B cell (primary cell): ENCODE results near the gene AXIN2. TPM values are rescaled to one million over a fixed set of nuclear protein-coding genes. Genes with fewer than 3 reads are reported as not detected.

Source experiments
- ATAC-seq: fragments of 200-7000 bp; cut with Tn5 transposase; one replicate; pipeline ENCODE4 v1.10.0; 2021; ENCODE audit warnings: low read depth, mild to moderate bottlenecking, moderate number of reproducible peaks, moderate library complexity
- CTCF ChIA-PET: fragments of 350-600 bp; sonication (Branson Sonifier 250); formaldehyde crosslinking; loops from one replicate; lab custom pipeline; 2021; ENCODE audit warnings: antibody characterized with exemption, inconsistent platforms; lab: Charles Lee
- POLR2A ChIA-PET: fragments of 350-600 bp; sonication (Branson Sonifier 250); formaldehyde crosslinking; loops from one replicate; lab custom pipeline; 2021; ENCODE audit warnings: antibody characterized with exemption; lab: Charles Lee
- DNase-seq: peaks from one replicate; pipeline ENCODE4 v3.0.0; 2013
- H2AFZ ChIP-seq: 2 replicates; pipeline ENCODE4 v1.6.1; 2012; ENCODE audit warnings: mild to moderate bottlenecking, low read depth, low read length; ENCODE audit not compliant: insufficient read depth, poor library complexity, severe bottlenecking
- H3K27ac ChIP-seq, 2 donors: 1 replicate in 1 of 2; 2 replicates in 1 of 2; pipeline ENCODE4 v1.5.1; 2012 to 2013; ENCODE audit warnings: low read length in 2 of 2, mild to moderate bottlenecking in 2 of 2, moderate library complexity in 1 of 2
- H3K27me3 ChIP-seq, 4 experiments: fragments of 200-600 bp in 1 of 4; sonication (generic) in 1 of 4; replicated peaks in 1 of 4; 1 replicate in 2 of 4; 2 replicates in 2 of 4; pipeline versions ENCODE4 v1.6.1 to v1.7.0; 2013 to 2016; ENCODE audit warnings: low read length in 3 of 4, mild to moderate bottlenecking in 2 of 4, mixed read lengths in 1 of 4, moderate library complexity in 1 of 4; ENCODE audit not compliant: insufficient read depth in 4 of 4, control insufficient read depth in 3 of 4; ENCODE audit errors: control extremely low read depth in 1 of 4
- H3K36me3 ChIP-seq, 2 experiments: replicated peaks in 1 of 2; 1 replicate in 1 of 2; 2 replicates in 1 of 2; pipeline versions ENCODE4 v1.6.1 to v1.7.1; 2013; ENCODE audit warnings: low read length in 1 of 2; ENCODE audit not compliant: insufficient read depth in 2 of 2, control insufficient read depth in 1 of 2; ENCODE audit errors: control extremely low read depth in 1 of 2, extremely low read depth in 1 of 2
- H3K4me1 ChIP-seq, 2 donors: fragments of 200-600 bp in 1 of 2; sonication (generic) in 1 of 2; 1 replicate in 1 of 2; 2 replicates in 1 of 2; pipeline versions ENCODE4 v1.5.1 to v1.6.1; 2013 to 2017; ENCODE audit warnings: low read length in 2 of 2; ENCODE audit not compliant: control insufficient read depth in 2 of 2, insufficient read depth in 2 of 2
- H3K4me2 ChIP-seq: replicated peaks from 2 replicates; pipeline ENCODE3; 2012; ENCODE audit warnings: mild to moderate bottlenecking, low read depth, low read length; ENCODE audit not compliant: poor library complexity, severe bottlenecking
- H3K4me3 ChIP-seq, 5 experiments: fragments of 200-600 bp in 1 of 5; sonication (generic) in 1 of 5; 1 replicate in 3 of 5; 2 replicates in 2 of 5; pipeline versions ENCODE4 v1.5.1 to v1.7.0; 2011 to 2016; ENCODE audit warnings: low read length in 4 of 5, mild to moderate bottlenecking in 4 of 5, low read depth in 2 of 5, control low read depth in 1 of 5, moderate library complexity in 1 of 5; ENCODE audit not compliant: insufficient read depth in 1 of 5; ENCODE audit errors: control extremely low read depth in 1 of 5, extremely low read depth in 1 of 5
- H3K79me2 ChIP-seq: fragments of 200-600 bp; sonication (generic); one replicate; pipeline ENCODE4 v1.6.0; 2016; ENCODE audit warnings: low read length; ENCODE audit not compliant: control insufficient read depth, insufficient read depth
- H3K9ac ChIP-seq: fragments of 200-600 bp; sonication (generic); 2 replicates; pipeline ENCODE4 v1.6.1; 2017; ENCODE audit warnings: mild to moderate bottlenecking, low read length, moderate library complexity
- H3K9me3 ChIP-seq, 3 donors: one replicate each; pipeline versions ENCODE4 v1.6.1 to v1.7.1; 2013; ENCODE audit warnings: low read length in 2 of 3; ENCODE audit not compliant: control insufficient read depth in 2 of 3, insufficient read depth in 1 of 3; ENCODE audit errors: control extremely low read depth in 1 of 3
- H4K20me1 ChIP-seq: 2 replicates; pipeline ENCODE4 v1.6.0; 2012; ENCODE audit warnings: mild to moderate bottlenecking, low read length; ENCODE audit not compliant: insufficient read depth, control insufficient read depth, poor library complexity, severe bottlenecking
- H3K27ac Mint-ChIP-seq: one replicate; pipeline ENCODE4 v1.8.0; 2021; ENCODE audit warnings: mixed read lengths
- H3K27me3 Mint-ChIP-seq: one replicate; pipeline ENCODE4 v1.8.0; 2021; ENCODE audit warnings: mixed read lengths
- H3K4me1 Mint-ChIP-seq: one replicate; pipeline ENCODE4 v1.8.0; 2021; ENCODE audit warnings: mixed read lengths
- H3K4me3 Mint-ChIP-seq: one replicate; pipeline ENCODE4 v1.8.0; 2021; ENCODE audit warnings: mixed read lengths
- H3K9me3 Mint-ChIP-seq: one replicate; pipeline ENCODE4 v1.8.0; 2022; ENCODE audit warnings: mixed read lengths; ENCODE audit not compliant: insufficient read depth
- EZH2 ChIP-seq: IDR thresholded peaks from 2 replicates; pipeline ENCODE4 v1.6.1; 2012; ENCODE audit warnings: borderline replicate concordance, low read depth, mild to moderate bottlenecking, moderate library complexity, low read length; ENCODE audit not compliant: insufficient read depth, poor library complexity, severe bottlenecking
- WGBS: methylation state at CpG from one replicate; pipeline ENCODE4 v1.1.5; 2013; ENCODE audit warnings: missing lambda C conversion rate; ENCODE audit not compliant: insufficient coverage; 5-methylcytosine and 5-hydroxymethylcytosine counted together
- intact Hi-C: fragments of 100-400 bp; cut with micrococcal nuclease; formaldehyde crosslinking; loops from one replicate; pipeline ENCODE4 v1.10.0; 2022
- polyA plus RNA-seq: library from polyadenylated mRNA; depleted of rRNA; stranded (reverse); fragments of >200 nt; gene quantifications from 2 replicates; pipeline ENCODE4 v1.2.3, GENCODE V29; 2012
- total RNA-seq, 2 donors: library from RNA; stranded (reverse); fragments of 120-200 nt in 1 of 2; gene quantifications; 1 replicate in 1 of 2; 2 replicates in 1 of 2; pipeline versions ENCODE4 v1.2.3 to v1.2.4, GENCODE V29; 2013 to 2022
- TF ChIP-seq, protein P1 (sequence below): fragments of 200-600 bp; IDR thresholded peaks from one replicate; pipeline ENCODE4 v1.8.0; 2022; ENCODE audit warnings: antibody characterized with exemption, mild to moderate bottlenecking

AXIN2 gene
- total and polyA plus RNA-seq, 2 donors (not counting 1 experiment from before 2014, with no cell fraction given): 0.16 to 1.2 TPM

DNA sequence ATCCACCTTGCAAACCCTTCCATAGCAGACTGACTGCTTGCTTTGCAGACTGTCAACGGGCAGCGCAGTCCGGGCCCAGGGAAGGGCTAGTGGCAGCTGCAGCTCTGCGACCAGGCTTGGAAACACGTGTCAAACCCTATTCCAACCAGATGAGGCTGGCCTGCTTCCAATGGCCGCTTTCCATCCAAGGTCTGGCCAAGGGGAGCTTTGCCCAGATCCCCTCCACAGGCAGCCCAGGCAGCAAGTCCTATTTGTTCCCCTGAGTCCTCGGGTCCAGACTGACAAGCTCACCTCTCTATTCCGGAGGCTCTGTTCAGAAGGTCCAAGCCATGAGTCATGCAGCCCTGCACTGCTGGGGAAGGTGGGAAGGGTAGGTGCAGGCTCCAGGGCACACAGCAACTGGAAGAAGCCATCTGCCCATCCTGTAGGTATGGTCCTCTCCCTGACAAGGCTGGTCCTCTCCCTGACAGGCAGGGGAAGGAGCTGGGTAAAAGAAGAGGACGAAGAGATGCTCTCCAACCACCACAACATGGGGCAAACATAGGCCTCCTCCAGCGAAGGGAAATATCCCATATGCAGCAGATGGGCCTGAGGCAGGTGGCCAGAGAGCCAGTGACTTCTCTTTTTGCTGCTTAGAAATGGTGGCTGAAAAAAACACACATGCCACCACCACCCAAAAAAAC is 22.6 kb upstream of the AXIN2 start:
- TF ChIP-seq EZH2: no peak
- TF ChIP-seq, protein P1, sequence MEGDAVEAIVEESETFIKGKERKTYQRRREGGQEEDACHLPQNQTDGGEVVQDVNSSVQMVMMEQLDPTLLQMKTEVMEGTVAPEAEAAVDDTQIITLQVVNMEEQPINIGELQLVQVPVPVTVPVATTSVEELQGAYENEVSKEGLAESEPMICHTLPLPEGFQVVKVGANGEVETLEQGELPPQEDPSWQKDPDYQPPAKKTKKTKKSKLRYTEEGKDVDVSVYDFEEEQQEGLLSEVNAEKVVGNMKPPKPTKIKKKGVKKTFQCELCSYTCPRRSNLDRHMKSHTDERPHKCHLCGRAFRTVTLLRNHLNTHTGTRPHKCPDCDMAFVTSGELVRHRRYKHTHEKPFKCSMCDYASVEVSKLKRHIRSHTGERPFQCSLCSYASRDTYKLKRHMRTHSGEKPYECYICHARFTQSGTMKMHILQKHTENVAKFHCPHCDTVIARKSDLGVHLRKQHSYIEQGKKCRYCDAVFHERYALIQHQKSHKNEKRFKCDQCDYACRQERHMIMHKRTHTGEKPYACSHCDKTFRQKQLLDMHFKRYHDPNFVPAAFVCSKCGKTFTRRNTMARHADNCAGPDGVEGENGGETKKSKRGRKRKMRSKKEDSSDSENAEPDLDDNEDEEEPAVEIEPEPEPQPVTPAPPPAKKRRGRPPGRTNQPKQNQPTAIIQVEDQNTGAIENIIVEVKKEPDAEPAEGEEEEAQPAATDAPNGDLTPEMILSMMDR: no peak
- Mint-ChIP-seq H3K4me1 (no peaks in the 10 kb centered on the region), H3K27ac (no peak overlapping the region), H3K9me3 (no peaks in the 10 kb centered on the region), H3K4me3 (no peak overlapping the region), H3K27me3 (peaks cover 5% of the 10 kb centered on the region)
- no peaks in the 10 kb centered on the region for H4K20me1 ChIP-seq
- H3K4me1 ChIP-seq: peaks cover 0 to 7% of the 10 kb centered on the region in 2 donors
- 79% methylated on average over 8 of the region's 10 CpGs for WGBS
- ATAC-seq (no peak), DNase-seq (no peak)
- peaks cover 0 to 17% (median 0%) of the 10 kb centered on the region in 3 donors for H3K9me3 ChIP-seq
- ChIA-PET POLR2A (no interaction called here), CTCF (no interaction called here)
- H3K36me3 ChIP-seq: no peaks in the 10 kb centered on the region
- no peaks in the 10 kb centered on the region for H3K27me3 ChIP-seq
- H3K79me2 ChIP-seq: no peaks in the 10 kb centered on the region
- no peak overlapping the region for H3K27ac ChIP-seq
- H3K9ac ChIP-seq: no peak overlapping the region
- no peak overlapping the region for H3K4me3 ChIP-seq
- H3K4me2 ChIP-seq: peak overlapping the region; percentile 17
- intact Hi-C loops: no loop called here
- H2AFZ ChIP-seq: peak overlapping the region; percentile 44

DNA sequence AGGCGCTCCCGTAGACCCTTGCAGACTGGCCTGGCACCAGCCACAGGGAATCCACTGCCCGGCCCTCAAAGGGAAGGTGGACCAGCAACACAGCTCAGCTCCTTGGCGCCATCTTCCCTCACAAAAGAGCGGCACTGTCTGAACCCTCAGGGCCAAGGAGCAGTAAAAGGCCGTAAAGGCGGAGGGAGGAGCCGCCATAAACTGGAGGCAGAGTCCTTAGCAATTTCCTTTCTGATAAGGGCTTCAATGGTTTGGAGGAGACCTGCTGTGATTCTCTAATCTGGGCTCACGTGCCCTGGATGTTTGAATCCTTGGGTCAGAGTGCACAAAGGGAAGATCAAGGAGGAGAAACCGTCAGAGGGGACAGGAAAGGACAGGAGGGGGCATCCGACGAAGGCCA is 15.5 kb upstream of the AXIN2 start:
- H3K4me1 Mint-ChIP-seq: no peaks in the 10 kb centered on the region
- H3K27ac ChIP-seq: no peak overlapping the region
- H3K9ac ChIP-seq: no peak overlapping the region
- no peaks in the 10 kb centered on the region for H3K4me1 ChIP-seq
- no peaks in the 10 kb centered on the region for H3K79me2 ChIP-seq
- no peak overlapping the region for H2AFZ ChIP-seq
- ATAC-seq (no peak), DNase-seq (no peak)
- H4K20me1 ChIP-seq: no peaks in the 10 kb centered on the region
- TF ChIP-seq, protein P1: no peak
- TF ChIP-seq EZH2: no peak
- H3K9me3 ChIP-seq: peaks cover 0 to 4% (median 0%) of the 10 kb centered on the region in 3 donors
- no peaks in the 10 kb centered on the region for H3K36me3 ChIP-seq
- no peak overlapping the region for H3K4me3 Mint-ChIP-seq
- ChIA-PET CTCF (no interaction called here), POLR2A (no interaction called here)
- peaks cover 6% of the 10 kb centered on the region for H3K27me3 Mint-ChIP-seq
- intact Hi-C loops: no loop called here
- no peaks in the 10 kb centered on the region for H3K27me3 ChIP-seq
- no peak overlapping the region for H3K27ac Mint-ChIP-seq
- H3K9me3 Mint-ChIP-seq: no peaks in the 10 kb centered on the region
- no peak overlapping the region for H3K4me3 ChIP-seq
- WGBS: 89% methylated on average over 9 of the region's 12 CpGs
- H3K4me2 ChIP-seq: no peak overlapping the region
